Endothelial cell of umbilical vein (primary cell): Measurements from ENCODE around the gene CDK5R2. TPM values are rescaled to one million over a fixed set of nuclear protein-coding genes. Genes with fewer than 3 reads are reported as not detected.

Experiments used
- BruUV-seq: library from RNA; stranded (reverse); fragments of 400-500 nt; replicated peaks from 2 replicates; lab custom pipeline; 2021; lab: Mats Ljungman, UMichigan
- CTCF ChIA-PET: fragments of 300-600, 350-600 bp; sonication (Branson Sonifier 250); formaldehyde crosslinking; loops from one replicate; lab custom pipeline; 2021; ENCODE audit warnings: antibody characterized with exemption, inconsistent platforms; lab: Charles Lee
- POLR2A ChIA-PET: fragments of 300-600, 350-600 bp; sonication (Branson Sonifier 250); formaldehyde crosslinking; loops from one replicate; lab custom pipeline; 2021; ENCODE audit warnings: antibody characterized with exemption, inconsistent platforms; lab: Charles Lee
- DNase-seq: peaks from one replicate; pipeline ENCODE4 v3.0.0-alpha.2; 2011; ENCODE audit warnings: low read depth, low spot score
- FAIRE-seq: peaks from 2 replicates; lab custom pipeline; 2011; peaks lifted over from hg19 to GRCh38; lab: Jason Lieb, UNC
- H2AFZ ChIP-seq: 2 replicates; pipeline ENCODE4 v1.6.0; 2012; ENCODE audit warnings: low read depth, low read length, control low read depth, inconsistent platforms
- H3K27ac ChIP-seq: 2 replicates; pipeline ENCODE4 v1.5.1; 2011; ENCODE audit warnings: low read depth, mild to moderate bottlenecking, control low read depth, low read length, moderate library complexity; ENCODE audit not compliant: insufficient read depth
- H3K27me3 ChIP-seq, 2 experiments: 2 replicates each; pipeline versions ENCODE4 v1.6.0 to v1.6.1; 2011; ENCODE audit warnings: low read length in 2 of 2, mixed read lengths in 1 of 2; ENCODE audit not compliant: control insufficient read depth in 2 of 2, insufficient read depth in 2 of 2
- H3K36me3 ChIP-seq, 2 experiments: 2 replicates in 1 of 2; 3 replicates in 1 of 2; pipeline ENCODE4 v1.5.1; 2011; ENCODE audit warnings: low read length in 2 of 2, mild to moderate bottlenecking in 1 of 2, moderate library complexity in 1 of 2; ENCODE audit not compliant: control insufficient read depth in 2 of 2, insufficient read depth in 2 of 2; ENCODE audit errors: extremely low read depth in 1 of 2
- H3K4me1 ChIP-seq: 3 replicates; pipeline ENCODE4 v1.5.1; 2011; ENCODE audit warnings: mild to moderate bottlenecking, low read length; ENCODE audit not compliant: control insufficient read depth, insufficient read depth; ENCODE audit errors: extremely low read depth
- H3K4me2 ChIP-seq: 2 replicates; pipeline ENCODE4 v1.6.1; 2011; ENCODE audit warnings: low read length, control low read depth, mixed read lengths; ENCODE audit not compliant: insufficient read depth
- H3K4me3 ChIP-seq, 3 experiments: fragments of 200-600 bp in 1 of 3; sonication (generic), shearing (Covaris generic) in 1 of 3; replicated peaks in 1 of 3; 2 replicates each; pipeline ENCODE4 v1.5.1; 2011 to 2016; ENCODE audit warnings: control low read depth in 3 of 3, low read length in 3 of 3, mild to moderate bottlenecking in 2 of 3, inconsistent platforms in 1 of 3, low read depth in 1 of 3, moderate library complexity in 1 of 3; ENCODE audit not compliant: insufficient read depth in 1 of 3
- H3K79me2 ChIP-seq: 2 replicates; pipeline ENCODE4 v1.6.0; 2012; ENCODE audit warnings: low read length, inconsistent platforms; ENCODE audit not compliant: control insufficient read depth, insufficient read depth
- H3K9ac ChIP-seq: replicated peaks from 2 replicates; pipeline ENCODE3; 2011; ENCODE audit warnings: low read length, control low read depth; ENCODE audit not compliant: insufficient read depth; ENCODE audit errors: extremely low read depth
- H3K9me1 ChIP-seq: replicated peaks from 3 replicates; pipeline ENCODE4 v1.6.0; 2011; ENCODE audit warnings: mild to moderate bottlenecking, low read length; ENCODE audit not compliant: control insufficient read depth, insufficient read depth; ENCODE audit errors: extremely low read depth
- H3K9me3 ChIP-seq: replicated peaks from 2 replicates; pipeline ENCODE4 v1.5.1; 2012; ENCODE audit warnings: low read length, inconsistent platforms; ENCODE audit not compliant: control insufficient read depth, insufficient read depth
- H4K20me1 ChIP-seq: replicated peaks from 2 replicates; pipeline ENCODE3; 2011; ENCODE audit warnings: mild to moderate bottlenecking, low read length; ENCODE audit not compliant: control insufficient read depth, insufficient read depth; ENCODE audit errors: extremely low read depth
- CTCF ChIP-seq, 2 donors: IDR thresholded peaks; 1 replicate in 1 of 2; 2 replicates in 1 of 2; pipeline ENCODE4 v1.5.1; 2011; ENCODE audit warnings: low read length in 2 of 2, mild to moderate bottlenecking in 2 of 2, moderate library complexity in 2 of 2, control low read depth in 1 of 2, inconsistent platforms in 1 of 2, low read depth in 1 of 2; ENCODE audit not compliant: insufficient read depth in 1 of 2; ENCODE audit errors: extremely low read depth in 1 of 2
- EZH2 ChIP-seq: IDR thresholded peaks from 2 replicates; pipeline ENCODE4 v1.6.1; 2012; ENCODE audit warnings: borderline replicate concordance, low read depth, mild to moderate bottlenecking, moderate library complexity, low read length, inconsistent platforms; ENCODE audit not compliant: severe bottlenecking
- FOS ChIP-seq: IDR thresholded peaks from 2 replicates; pipeline ENCODE4 v1.6.1; 2011; ENCODE audit warnings: mild to moderate bottlenecking, low read length, moderate library complexity, borderline replicate concordance; ENCODE audit not compliant: insufficient read depth
- GATA2 ChIP-seq: IDR thresholded peaks from 2 replicates; pipeline ENCODE4 v1.7.0; 2011; ENCODE audit warnings: low read depth, mild to moderate bottlenecking, moderate library complexity, mixed read lengths, low read length; ENCODE audit not compliant: insufficient read length, insufficient read depth
- JUN ChIP-seq: IDR thresholded peaks from 2 replicates; pipeline ENCODE4 v1.6.1; 2011; ENCODE audit warnings: borderline replicate concordance, low read depth; ENCODE audit not compliant: insufficient read length, insufficient read depth
- MAX ChIP-seq: IDR thresholded peaks from 2 replicates; pipeline ENCODE4 v1.6.1; 2011; ENCODE audit not compliant: insufficient read depth, insufficient read length
- MYC ChIP-seq: IDR thresholded peaks from one replicate; pipeline ENCODE4 v1.6.1; 2011; ENCODE audit warnings: mild to moderate bottlenecking, low read depth, low read length
- POLR2A ChIP-seq: IDR thresholded peaks from 2 replicates; pipeline ENCODE4 v1.6.1; 2012; ENCODE audit warnings: low read depth, mild to moderate bottlenecking, control low read depth, low read length
- POLR2AphosphoS5 ChIP-seq: IDR thresholded peaks from 2 replicates; pipeline ENCODE4 v1.6.1; 2012; ENCODE audit warnings: low read depth, mild to moderate bottlenecking, control low read depth, low read length, moderate library complexity; ENCODE audit not compliant: insufficient read depth
- dilution Hi-C: fragments of 300-500 bp; cut with MboI; formaldehyde crosslinking; loops from one replicate; pipeline ENCODE4 v1.15.0; 2019; ENCODE audit warnings: low sequenced_read_pairs; ENCODE audit not compliant: extremely low pct_ligation_motif_present
- intact Hi-C: fragments of 100-400 bp; cut with micrococcal nuclease; formaldehyde crosslinking; loops from one replicate; pipeline ENCODE4 v1.10.0; 2022
- polyA plus RNA-seq, 4 experiments: library from polyadenylated mRNA; depleted of rRNA in 3 of 4; stranded (reverse) in 3 of 4; unstranded in 1 of 4; fragments of >200 nt; gene quantifications; 2 replicates each; pipeline versions ENCODE4 v1.2.1 to v1.2.3, GENCODE V29; 2011 to 2012; ENCODE audit warnings: missing spikeins in 1 of 4
- total RNA-seq: library from RNA; stranded (reverse); gene quantifications from 2 replicates; pipeline ENCODE4 v1.2.3, GENCODE V29; 2021

The CDK5R2 gene
- total and polyA plus RNA-seq, 2 donors (not counting 3 experiments of a cell fraction or from before 2014, with no cell fraction given) = 0.03 TPM; not detected in 1

- intact Hi-C loops (no loop called here), dilution Hi-C loops (no loop called here)
- H3K9me3 ChIP-seq = no peaks in the 10 kb centered on the region
- no peak overlapping the region for H3K4me2 ChIP-seq
- no TSS peak for BruUV-seq
- H3K9me1 ChIP-seq = no peaks in the 10 kb centered on the region
- no peaks in the 10 kb centered on the region for H4K20me1 ChIP-seq
- no peak overlapping the region for H3K4me3 ChIP-seq
- H3K9ac ChIP-seq = no peak overlapping the region
- H3K4me1 ChIP-seq = no peaks in the 10 kb centered on the region
- H2AFZ ChIP-seq = no peak overlapping the region
- DNase-seq (no peak), FAIRE-seq (no peak)
- CTCF ChIA-PET = interaction anchor here (0.6 to 2.7 kb wide), 8 partner anchors 10 to 145 kb away, joined by 3 to 27 read pairs (median 6); no protein-coding TSS in a partner anchor
- POLR2A ChIA-PET = no interaction called here
- H3K79me2 ChIP-seq = no peaks in the 10 kb centered on the region
- TF ChIP-seq MYC (no peak), POLR2AphosphoS5 (no peak), GATA2 (no peak), CTCF (IDR thresholded peaks at IDR 0.05; ENCODE audit: extremely low read depth in 1 of 2, insufficient read depth in 1 of 2, low read depth in 1 of 2, low read length in 2 of 2) (peak in 1 of 2 donors; percentile 26)
- H3K27ac ChIP-seq = no peak overlapping the region
- H3K27me3 ChIP-seq = peaks cover 0 to 2% of the 10 kb centered on the region in 2 experiments
- no peaks in the 10 kb centered on the region for H3K36me3 ChIP-seq
Measured at GRCh38 chr2:219010162-219010756, 50.8 kb downstream of the CDK5R2 start.

- no peaks in the 10 kb centered on the region for H3K4me1 ChIP-seq
- DNase-seq = no peak
- no peak overlapping the region for H2AFZ ChIP-seq
- no peaks in the 10 kb centered on the region for H3K9me3 ChIP-seq
- no peak overlapping the region for H3K4me2 ChIP-seq
- H3K9ac ChIP-seq = no peak overlapping the region
- no peaks in the 10 kb centered on the region for H3K36me3 ChIP-seq
- intact Hi-C loops (no loop called here), dilution Hi-C loops (no loop called here)
- no peak for FAIRE-seq
- BruUV-seq = no TSS peak
- ChIA-PET POLR2A (no interaction called here), CTCF (interaction anchor here (0.6 to 2.7 kb wide), 9 partner anchors 10 to 144 kb away, joined by 3 to 27 read pairs (median 5); no protein-coding TSS in a partner anchor)
- peaks cover 0 to 2% of the 10 kb centered on the region in 2 experiments for H3K27me3 ChIP-seq
- no peaks in the 10 kb centered on the region for H3K79me2 ChIP-seq
- no peaks in the 10 kb centered on the region for H3K9me1 ChIP-seq
- H3K27ac ChIP-seq = no peak overlapping the region
- H4K20me1 ChIP-seq = no peaks in the 10 kb centered on the region
- H3K4me3 ChIP-seq = no peak overlapping the region
- TF ChIP-seq FOS (no peak), GATA2 (no peak), MYC (no peak), EZH2 (no peak), JUN (no peak), POLR2AphosphoS5 (no peak), POLR2A (no peak), CTCF (IDR thresholded peaks at IDR 0.05; ENCODE audit: extremely low read depth in 1 of 2, insufficient read depth in 1 of 2, low read depth in 1 of 2, low read length in 2 of 2) (no peak), MAX (no peak)
Measured at GRCh38 chr2:219010873-219011272, 51.4 kb downstream of the CDK5R2 start.
